Activated CD8-positive, alpha-beta memory T cell treated with anti-CD3 and anti-CD28 coated beads for 36 hours (primary cell): ENCODE data around the gene SLC43A1. TPM values are rescaled to one million over a fixed set of nuclear protein-coding genes. Genes with fewer than 3 reads are reported as not detected.

Experiments used
- CTCF ChIA-PET: fragments of 350-600 bp; sonication (Branson Sonifier 250); formaldehyde crosslinking; loops from one replicate; lab custom pipeline; 2021; ENCODE audit warnings: antibody characterized with exemption; lab: Charles Lee
- POLR2A ChIA-PET: fragments of 350-600 bp; sonication (Branson Sonifier 250); formaldehyde crosslinking; loops from one replicate; lab custom pipeline; 2021; ENCODE audit warnings: antibody characterized with exemption; lab: Charles Lee
- total RNA-seq, 2 experiments: library from RNA; stranded (reverse); gene quantifications; one replicate each; pipeline ENCODE4 v1.2.3, GENCODE V29; 2021

Gene SLC43A1
- total RNA-seq, 2 experiments from 2014 or later = 35.1 to 36.3 TPM

DNA sequence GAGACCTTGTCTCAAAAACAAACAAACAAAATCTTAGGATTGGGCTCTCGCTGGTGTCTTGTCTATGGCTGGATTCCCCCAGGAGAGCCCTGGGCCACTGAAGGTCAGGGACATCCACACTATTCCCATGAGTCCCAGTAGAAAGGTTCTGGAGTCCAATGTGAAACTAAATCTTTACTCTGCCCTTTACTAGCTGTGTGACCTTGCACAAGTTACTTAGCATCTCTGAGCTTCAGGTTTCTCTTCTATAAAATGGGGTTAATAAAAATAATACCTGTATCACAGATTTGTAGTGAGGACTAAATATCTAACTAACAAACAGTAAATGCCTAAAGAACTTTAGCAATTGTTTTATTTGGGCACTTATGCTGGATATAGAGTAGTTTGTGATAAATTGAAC, 9.0 kb downstream of the SLC43A1 start:
- CTCF ChIA-PET = interaction anchor here (0.6 to 4.5 kb wide), 5 partner anchors 13 to 148 kb away, joined by 3 to 18 read pairs (median 4); no protein-coding TSS in a partner anchor
- POLR2A ChIA-PET = no interaction called here

DNA sequence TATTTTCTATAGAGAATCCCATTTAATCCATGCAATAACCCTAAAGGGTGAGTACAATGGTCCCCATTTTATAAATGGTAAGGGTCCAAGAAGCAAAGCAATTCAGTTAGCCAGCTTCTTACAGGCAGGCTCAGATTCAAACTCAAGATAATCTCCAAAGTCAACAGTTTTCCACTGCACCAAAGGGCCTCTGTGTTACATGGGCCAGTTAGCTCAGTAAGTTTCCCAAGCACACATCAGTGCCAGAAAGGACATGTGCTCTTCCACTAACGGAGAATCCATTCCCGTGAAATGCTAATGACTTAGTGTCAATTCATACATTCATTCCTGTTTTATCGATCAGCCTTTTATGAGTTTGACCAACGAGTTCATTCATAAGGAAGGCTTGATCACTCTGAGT, 11.0 kb downstream of the SLC43A1 start:
- ChIA-PET POLR2A (no interaction called here), CTCF (interaction anchor here (0.9 to 4.5 kb wide), 4 partner anchors 11 to 47 kb away, joined by 3 to 18 read pairs (median 4); no protein-coding TSS in a partner anchor)

DNA sequence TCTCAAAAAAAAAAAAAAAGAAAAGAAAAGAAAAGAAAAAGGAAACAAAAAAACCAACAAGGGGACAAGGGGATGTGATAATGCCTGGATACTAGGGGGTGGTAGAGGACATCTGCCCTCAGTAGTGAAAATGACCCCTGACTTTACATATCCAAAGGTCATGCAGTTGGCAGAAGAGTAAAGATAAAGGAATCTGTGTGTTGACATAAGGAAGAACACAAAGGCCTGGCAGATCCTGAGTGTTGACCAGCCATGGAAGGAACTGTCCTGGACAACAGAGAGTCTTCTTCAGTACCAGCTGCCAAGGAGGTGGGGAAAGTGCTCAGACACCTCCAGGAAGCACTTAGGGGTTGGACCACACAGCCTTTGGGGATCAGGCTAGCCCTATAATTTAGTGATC, 12.6 kb downstream of the SLC43A1 start:
- POLR2A ChIA-PET = no interaction called here
- CTCF ChIA-PET = interaction anchor here (2.0 to 2.2 kb wide), 2 partner anchors 10 to 24 kb away, joined by 8 to 9 read pairs; no protein-coding TSS in a partner anchor

DNA sequence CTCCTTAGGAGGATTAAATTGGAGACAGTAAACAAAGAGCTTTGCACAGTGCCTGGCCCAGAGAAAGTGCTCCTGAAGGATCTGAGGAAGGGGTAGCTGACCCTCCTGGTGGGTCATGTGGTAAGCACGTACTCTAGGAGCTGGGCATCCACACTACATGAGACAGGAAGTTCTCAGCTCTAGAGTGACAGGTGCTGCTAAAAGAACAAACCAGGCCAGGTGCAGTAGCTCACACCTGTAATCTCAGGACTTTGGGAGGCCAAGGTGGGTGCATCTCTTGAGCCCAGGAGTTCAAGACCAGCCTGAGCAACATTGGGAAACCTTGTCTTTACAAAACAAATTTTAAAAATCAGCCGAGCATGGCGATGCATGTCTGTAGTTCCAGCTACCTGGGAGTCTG, 13.1 kb downstream of the SLC43A1 start:
- CTCF ChIA-PET = interaction anchor here (2.0 to 2.2 kb wide), 2 partner anchors 9 to 25 kb away, joined by 8 to 9 read pairs; no protein-coding TSS in a partner anchor
- POLR2A ChIA-PET = no interaction called here

DNA sequence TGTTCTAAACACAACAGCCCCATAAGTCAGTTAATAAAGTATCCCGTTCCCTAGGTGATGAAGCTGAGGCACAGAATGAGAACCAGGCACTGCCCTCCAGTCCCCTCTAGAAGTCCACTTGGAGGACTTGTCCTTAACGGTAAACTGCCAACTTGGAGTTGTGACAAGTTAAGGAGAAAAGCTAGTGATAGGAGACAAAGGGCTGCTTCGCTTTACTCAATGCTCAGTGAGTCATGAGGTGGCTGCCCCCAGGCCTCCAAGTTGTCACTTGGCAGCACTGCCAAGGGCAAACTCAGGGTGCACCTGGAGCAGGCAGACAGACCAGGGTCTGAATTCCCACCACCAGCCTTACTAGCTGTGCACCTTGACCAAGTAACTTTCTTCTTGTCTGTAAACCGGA, 13.5 kb downstream of the SLC43A1 start:
- ChIA-PET POLR2A (no interaction called here), CTCF (interaction anchor here (1.8 to 2.2 kb wide), 3 partner anchors 9 to 25 kb away, joined by 6 to 9 read pairs (median 8); no protein-coding TSS in a partner anchor)

DNA sequence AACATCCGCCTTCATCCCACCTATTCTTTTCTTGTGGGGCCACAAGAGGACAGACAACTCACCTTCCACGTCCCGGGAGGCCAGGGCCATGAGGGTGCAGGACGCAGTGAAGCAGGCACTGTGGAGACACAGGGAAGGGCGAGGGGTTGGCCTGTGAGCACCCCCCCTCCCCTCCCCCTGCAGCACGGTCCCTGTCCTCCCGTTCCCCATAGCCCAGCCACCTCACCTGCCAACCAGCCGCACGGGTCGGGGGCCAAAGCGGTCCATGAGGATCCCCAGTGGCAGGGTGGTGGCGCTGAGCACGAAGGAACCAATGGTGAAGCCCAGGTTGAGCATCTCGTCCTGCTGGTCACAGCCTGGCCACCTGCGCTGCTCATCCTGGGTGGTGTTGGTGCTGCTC, 14.6 kb downstream of the SLC43A1 start:
- CTCF ChIA-PET = interaction anchor here (1.7 to 1.8 kb wide), 2 partner anchors 9 to 26 kb away, joined by 4 to 6 read pairs; no protein-coding TSS in a partner anchor
- POLR2A ChIA-PET = no interaction called here

DNA sequence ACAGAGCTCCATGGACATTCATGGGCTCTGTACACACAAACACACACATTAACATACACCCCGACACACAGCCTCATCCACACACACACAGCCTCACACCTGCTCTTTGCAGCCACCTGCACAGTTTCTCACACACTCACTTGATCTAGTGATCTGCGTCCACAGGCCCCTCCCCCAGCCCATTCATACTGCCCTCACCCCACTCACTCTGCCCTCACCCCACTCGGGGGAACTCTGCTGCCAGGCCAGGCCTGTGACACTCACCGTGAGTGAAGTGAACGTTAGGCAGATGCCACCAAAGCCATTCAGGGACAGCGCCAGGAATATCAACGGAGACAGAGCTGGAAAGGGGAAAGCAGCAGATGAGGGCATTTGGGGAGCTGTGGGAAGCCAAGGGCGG, 15.0 kb downstream of the SLC43A1 start:
- CTCF ChIA-PET = interaction anchor here (1.7 to 1.8 kb wide), 2 partner anchors 9 to 26 kb away, joined by 4 to 6 read pairs; no protein-coding TSS in a partner anchor
- POLR2A ChIA-PET = no interaction called here

DNA sequence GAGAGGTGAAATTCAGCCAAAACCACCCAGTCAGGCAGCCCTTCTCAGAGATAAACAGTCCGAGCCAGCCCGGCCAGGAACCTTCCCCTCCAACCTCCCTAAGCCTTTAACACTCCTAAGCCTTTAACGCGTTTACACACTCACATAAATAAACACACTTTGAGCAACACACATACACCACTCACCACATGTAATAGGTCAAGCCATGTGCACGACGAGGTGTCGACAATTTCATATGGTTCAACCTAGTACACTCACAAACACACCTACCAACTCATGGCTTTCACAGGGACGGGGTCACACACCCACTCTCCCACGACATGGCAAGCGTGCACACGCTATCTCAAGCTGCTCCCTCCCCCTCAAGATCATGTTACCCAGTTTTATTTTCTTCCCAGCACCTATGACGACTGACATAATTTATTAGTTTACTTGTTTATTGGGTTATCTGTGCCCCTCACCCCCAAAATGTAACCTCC, 15.5 kb downstream of the SLC43A1 start:
- POLR2A ChIA-PET = no interaction called here
- CTCF ChIA-PET = interaction anchor here (1.7 to 1.8 kb wide), 2 partner anchors 8 to 27 kb away, joined by 4 to 6 read pairs; no protein-coding TSS in a partner anchor

DNA sequence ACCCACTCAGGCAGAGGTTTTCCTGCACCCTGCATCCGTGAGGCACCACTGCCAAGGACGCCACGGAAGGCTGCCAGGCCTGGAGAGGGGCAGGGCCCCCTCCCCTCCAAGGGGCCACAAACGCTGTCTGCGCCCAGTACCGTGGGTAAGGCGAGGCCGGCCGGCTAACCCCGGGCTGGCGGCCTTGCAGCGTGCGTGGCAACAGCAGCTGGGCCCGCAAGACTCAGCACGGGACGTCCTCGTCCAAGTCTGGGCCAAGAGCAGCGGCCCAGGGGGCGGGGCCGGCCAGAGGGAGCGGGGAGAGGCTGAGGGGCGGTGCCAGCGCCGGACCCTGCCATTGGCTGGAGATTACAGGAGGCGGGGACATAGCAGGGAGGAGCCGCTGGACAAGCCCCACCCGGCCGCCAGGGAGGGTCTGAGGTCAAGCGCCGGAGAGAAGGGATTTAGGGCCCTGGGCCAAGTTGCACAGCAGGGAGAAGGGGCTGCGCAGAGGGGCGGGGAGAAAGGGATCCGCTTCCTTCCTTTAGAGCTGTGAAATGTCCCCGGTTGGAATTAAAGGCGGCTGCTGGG, 16.0 kb downstream of the SLC43A1 start:
- ChIA-PET CTCF (no interaction called here), POLR2A (no interaction called here)

DNA sequence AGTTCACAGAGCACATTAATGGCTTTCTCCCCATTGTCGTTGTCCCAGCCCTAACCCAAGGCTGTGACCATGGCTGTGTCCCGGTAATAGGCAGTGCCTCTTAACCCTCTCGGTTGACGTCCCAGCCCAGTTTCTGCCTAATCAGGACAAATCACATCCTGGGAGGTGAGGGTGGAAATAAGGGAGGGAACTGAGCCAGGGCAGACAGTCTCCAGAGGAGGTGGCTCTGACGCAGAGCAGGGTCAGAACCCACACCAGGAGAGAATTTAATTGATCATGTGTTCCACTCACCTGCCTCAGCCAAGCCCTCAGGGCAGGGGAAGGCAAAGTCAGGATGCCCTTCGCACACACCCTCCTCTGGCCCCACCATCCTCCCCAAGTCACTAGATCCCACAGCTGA, 17.0 kb downstream of the SLC43A1 start:
- POLR2A ChIA-PET = no interaction called here
- CTCF ChIA-PET = no interaction called here

DNA sequence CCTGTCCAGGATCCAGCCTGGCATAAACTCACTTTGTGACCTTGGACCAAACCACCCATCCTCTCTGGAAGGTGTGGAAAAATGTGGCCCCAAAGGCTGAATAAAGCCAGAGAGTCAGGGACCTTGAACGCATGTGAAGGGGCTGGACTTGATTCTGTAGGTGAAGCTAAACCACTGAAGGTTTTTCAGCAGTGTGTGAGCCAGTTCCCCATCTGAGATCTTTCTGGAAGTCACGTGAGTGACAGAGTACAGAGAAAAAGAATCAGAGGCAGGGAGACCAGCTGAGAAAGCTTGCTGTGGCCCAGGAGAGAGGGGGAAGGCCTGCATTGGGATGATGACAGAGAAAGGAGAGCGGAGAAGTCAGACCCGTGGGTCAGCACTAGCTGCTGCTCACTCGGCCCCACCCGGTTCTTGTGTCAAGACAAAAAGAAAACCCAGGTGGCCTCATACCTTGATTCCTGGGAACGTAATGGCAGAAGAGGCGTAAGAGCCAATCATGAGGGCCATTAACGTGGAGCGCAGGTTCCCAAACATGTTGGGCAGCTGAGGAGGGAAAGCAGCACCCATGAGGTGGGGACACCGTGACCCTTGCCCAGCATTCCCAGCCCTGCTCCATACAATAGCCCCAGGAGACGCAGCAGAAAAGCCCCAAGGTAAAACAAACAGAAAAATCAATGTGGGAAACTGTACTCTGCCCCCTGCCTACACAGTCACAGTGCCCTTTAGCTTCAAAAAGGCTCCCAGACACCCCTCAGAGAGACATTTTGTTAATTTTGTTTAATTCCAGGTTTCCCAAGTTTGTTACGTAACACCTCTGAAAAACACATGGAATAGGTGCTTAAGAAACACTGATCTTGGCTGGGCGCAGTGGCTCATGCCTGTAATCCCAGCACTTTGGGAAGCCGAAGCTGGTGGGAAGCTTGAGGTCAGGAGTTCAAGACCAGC, 17.9 kb downstream of the SLC43A1 start:
- CTCF ChIA-PET = interaction anchor here (1.2 to 7.0 kb wide), 3 partner anchors 20 to 40 kb away, joined by 4 to 80 read pairs (median 4); partner anchors contain the start of genes SLC43A1 and TIMM10
- POLR2A ChIA-PET = interaction anchor here (1.1 kb wide), 1 partner anchor 18 kb away, joined by 3 read pairs; the partner anchor contains the start of gene SLC43A1

DNA sequence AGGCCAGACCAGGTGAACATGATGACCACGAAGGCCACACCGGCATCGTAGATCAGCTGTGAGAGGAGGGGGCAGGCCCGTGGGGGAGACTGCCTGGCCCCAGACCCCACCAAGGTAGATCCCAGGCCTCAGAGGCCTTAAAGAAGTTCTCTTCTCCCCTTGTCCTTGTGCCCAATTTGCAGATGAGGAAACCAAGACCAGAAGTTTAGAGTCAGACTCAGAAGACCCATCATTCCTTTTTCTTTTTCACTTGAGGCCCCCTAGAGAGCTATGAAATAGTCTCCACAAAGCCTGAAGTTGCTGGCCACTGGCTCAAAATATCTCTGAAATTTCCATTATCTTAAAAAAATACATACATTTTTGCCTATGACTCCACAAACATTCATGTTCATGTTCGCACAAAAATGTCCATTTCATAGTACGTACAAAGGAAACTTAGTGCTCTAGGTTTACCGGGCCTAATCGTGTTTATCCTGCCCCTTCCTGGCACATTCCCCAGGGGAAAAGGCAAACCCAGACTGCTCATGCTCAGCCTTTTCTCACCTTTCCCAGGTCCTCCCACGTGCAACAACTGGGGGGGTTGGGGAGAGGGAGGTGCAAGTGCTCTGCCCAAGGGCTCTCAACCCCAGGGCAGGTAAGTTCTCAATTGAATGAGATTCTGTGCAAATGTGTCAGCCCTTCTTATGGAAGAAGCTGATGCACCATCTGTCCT, 19.2 kb downstream of the SLC43A1 start:
- POLR2A ChIA-PET = interaction anchor here (0.6 kb wide), 1 partner anchor 141 kb away, joined by 13 read pairs; no protein-coding TSS in a partner anchor
- CTCF ChIA-PET = interaction anchor here (1.2 to 7.0 kb wide), 3 partner anchors 21 to 38 kb away, joined by 4 to 80 read pairs (median 4); partner anchors contain the start of genes SLC43A1 and TIMM10

DNA sequence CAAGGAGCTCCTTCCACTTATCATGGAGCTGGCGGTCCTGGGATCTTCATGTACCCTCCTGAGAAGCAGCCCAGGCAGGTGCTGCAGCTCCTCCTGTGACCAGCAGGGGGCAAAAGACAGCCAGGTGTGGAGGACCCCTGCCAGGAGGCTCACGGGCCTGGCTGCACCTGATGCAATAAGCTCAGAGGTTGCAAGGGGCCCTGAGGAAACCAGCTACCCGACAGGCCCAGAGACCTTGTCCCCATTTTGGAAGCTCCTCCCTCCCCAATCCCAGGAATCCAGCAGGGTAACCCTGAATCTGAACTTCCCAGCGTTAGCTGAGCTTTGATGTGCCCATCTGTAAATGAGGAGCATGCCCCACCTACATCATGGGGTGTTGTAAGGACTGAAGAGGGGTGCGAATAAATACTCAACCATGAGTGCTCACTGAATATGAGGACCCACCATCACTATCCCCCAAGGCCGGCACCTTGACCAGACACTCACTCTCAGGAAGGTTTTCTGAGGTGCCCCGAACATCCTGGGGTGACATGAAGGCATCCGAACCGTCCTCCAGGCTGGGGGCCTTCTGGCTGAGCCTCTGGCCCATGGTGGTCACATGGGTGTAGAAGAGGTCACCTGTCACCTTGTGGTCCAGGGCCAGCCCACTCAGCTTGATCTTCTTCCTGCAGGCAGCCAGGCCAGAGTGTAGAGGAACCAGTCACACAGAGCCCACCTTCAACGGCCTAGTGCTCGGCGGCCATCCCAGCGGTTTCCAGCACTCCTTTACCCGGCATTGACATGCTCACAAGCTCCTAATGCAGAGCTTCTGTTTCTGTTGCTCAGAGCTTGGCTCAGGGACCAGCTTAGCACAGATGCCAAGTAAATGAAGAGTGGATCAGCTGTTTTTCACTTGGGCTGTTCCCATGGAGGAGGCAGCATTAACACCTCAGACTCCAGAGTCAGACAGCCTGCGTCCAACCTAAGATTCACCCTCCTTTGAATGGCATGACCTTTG, 21.7 kb downstream of the SLC43A1 start:
- CTCF ChIA-PET = interaction anchor here (0.6 to 7.0 kb wide), 24 partner anchors 9 to 204 kb away, joined by 3 to 80 read pairs (median 7); partner anchors contain the start of genes RTN4RL2, SLC43A1, SSRP1 and TIMM10
- POLR2A ChIA-PET = interaction anchor here (1.0 to 1.3 kb wide), 2 partner anchors 21 to 250 kb away, joined by 3 to 9 read pairs; partner anchors contain the start of gene SLC43A1

DNA sequence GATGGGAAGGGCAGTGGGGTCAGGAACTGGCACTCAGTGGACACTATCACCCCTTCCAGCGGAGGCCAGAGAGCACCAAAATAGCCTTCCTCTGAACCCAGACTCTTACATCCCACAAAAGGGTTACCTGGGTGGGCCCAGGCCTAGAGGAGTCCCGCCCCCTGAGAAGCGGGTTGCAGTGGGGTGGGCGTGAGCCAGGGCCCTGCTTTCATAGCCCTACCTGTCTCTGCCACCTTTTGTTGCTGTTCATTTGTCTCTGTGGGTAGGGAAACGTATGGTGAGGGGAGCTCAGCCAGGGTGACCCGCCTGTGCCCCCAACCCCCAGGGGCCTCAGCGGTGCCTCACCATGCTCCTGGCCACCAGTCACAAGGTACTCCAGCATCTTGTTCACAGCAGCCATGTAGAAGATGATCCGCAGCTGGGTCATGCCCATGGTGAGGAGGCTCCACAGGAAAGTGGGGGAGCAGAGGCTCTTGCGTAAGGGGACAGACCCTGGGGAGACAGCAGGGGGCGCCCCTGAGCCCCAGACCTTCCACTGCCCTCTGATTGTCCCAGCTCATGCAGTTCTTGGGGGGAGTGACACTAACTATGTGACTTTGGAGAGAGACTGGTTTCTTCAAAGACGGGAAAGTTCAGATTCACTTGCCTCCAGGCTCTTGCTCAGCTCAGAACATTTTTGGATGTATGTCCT, 24.0 kb downstream of the SLC43A1 start:
- CTCF ChIA-PET = interaction anchor here (0.8 to 7.0 kb wide), 12 partner anchors 9 to 153 kb away, joined by 3 to 80 read pairs (median 5); partner anchors contain the start of genes RTN4RL2, SLC43A1 and TIMM10
- POLR2A ChIA-PET = no interaction called here

DNA sequence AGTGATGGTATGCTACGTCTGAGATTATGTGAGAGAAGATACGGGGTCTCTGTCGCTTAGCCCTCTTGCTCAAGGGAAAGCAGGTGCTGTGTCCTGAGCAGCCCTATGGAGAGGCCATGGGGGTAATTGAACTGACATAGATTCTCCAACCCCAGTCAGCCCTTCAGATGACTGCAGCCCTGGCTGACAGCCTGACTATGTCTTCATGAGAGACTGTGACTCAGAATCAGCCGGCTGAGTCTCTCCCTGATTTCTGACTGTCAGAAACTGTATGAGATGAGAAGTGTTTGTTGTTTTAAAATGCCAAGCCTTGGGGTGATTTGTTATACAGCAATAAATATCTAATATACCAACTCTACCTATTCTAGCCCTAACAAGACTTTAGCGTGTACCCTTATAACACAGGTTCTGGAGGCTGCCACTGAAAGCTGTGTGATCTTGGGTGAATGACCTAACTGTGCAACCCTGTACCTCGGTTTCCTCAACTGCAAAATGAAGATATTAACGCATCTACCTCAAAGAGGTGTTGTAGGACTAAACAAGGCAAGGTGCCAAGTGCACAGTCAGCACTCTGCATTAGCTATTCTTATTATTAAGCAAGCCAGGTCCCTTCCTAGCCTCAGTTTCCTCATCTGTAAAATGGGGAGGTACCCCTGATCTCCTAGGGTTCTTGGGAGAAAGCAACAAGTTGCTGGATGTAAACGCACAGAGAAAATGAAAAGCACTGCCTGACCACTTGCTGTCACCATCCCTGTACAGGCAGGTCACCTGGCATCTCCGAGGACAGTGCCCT, 24.9 kb downstream of the SLC43A1 start:
- POLR2A ChIA-PET = interaction anchor here (0.7 kb wide), 1 partner anchor 33 kb away, joined by 3 read pairs; no protein-coding TSS in a partner anchor

More for the DNA sequence above, 24.9 kb downstream of the SLC43A1 start:
- CTCF ChIA-PET = interaction anchor here (0.9 to 7.0 kb wide), 10 partner anchors 8 to 154 kb away, joined by 3 to 80 read pairs (median 12); partner anchors contain the start of genes RTN4RL2, SLC43A1 and TIMM10
